ENCODE data around the gene GPR158. TPM values are rescaled to one million over a fixed set of nuclear protein-coding genes. Genes with fewer than 3 reads are reported as not detected.

GPR158 gene
- total RNA-seq, 1 experiment from 2014 or later = 0.24 TPM

DNA sequence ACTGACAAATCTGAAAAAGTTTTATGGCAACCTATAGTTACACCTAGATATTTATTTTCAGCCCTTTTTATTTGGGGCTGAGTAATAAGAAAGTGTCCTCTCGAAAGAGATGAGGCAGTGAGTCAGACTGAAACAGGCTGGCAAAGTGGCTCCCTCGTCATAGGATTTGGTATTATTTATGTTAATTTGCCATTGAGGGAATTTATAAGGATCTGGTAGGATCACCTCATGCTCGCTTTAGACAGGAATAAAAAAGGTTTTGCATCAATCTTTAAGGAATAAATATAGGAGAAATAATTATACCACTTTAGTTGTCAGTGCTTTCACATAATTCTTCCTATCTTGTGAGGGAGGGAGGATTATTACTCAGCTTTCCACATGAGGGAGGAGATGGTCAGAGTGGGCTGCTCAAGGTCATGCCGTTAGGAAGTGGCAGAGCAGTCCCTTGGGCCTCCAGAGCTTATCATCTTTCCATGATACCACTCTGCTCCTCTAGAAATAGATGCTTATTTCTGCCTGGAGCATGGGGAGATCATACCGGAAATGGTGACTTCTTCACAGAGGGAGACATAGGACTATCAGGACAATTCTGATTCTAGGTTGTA lies 356.8 kb downstream of the GPR158 start:
- H3K36me3 Mint-ChIP-seq (ENCODE audit: insufficient read depth in 1 of 3, low read depth in 3 of 3) = no peaks in the 10 kb centered on the region
- no peak overlapping the region for H2AK5ac ChIP-seq (ENCODE audit: insufficient read length, low read length)
- no peaks in the 10 kb centered on the region for H3K9me3 ChIP-seq (ENCODE audit: control insufficient read depth, low read depth, low read length)
- no peaks in the 10 kb centered on the region for H3K4me1 Mint-ChIP-seq
- no peak overlapping the region for H2BK12ac ChIP-seq (ENCODE audit: insufficient read length, low read depth, low read length)
- H3K4me3 Mint-ChIP-seq = no peak overlapping the region
- H3K27me3 Mint-ChIP-seq (ENCODE audit: low read depth) = no peaks in the 10 kb centered on the region
- no peak overlapping the region for H3T11ph ChIP-seq (ENCODE audit: low read length)
- H2AFZ ChIP-seq (ENCODE audit: low read length) = no peak overlapping the region
- no peak overlapping the region for H3K27ac ChIP-seq (ENCODE audit: insufficient read length, low read depth, low read length)
- H3K4me2 ChIP-seq (ENCODE audit: insufficient read depth, insufficient read length, low read length) = no peak overlapping the region
- no peak overlapping the region for H3K18ac ChIP-seq (ENCODE audit: insufficient read length, low read depth, low read length)
- no peak overlapping the region for H3K9ac ChIP-seq (ENCODE audit: extremely low read depth, insufficient read length, low read length)
- H2BK15ac ChIP-seq (ENCODE audit: low read depth, low read length) = no peak overlapping the region
- no peak overlapping the region for H3K14ac ChIP-seq (ENCODE audit: insufficient read depth, low read length)
- no peaks in the 10 kb centered on the region for H4K20me1 ChIP-seq (ENCODE audit: control insufficient read depth, insufficient read depth, insufficient read length)
- no CpG with 5 or more reads among the region's 5 CpGs for WGBS (ENCODE audit: extremely low coverage, insufficient read length, low lambda C conversion rate)
- DNase-seq = no peak
- H3K4ac ChIP-seq (ENCODE audit: low read depth, low read length) = no peak overlapping the region
- no peak overlapping the region for H3K27ac Mint-ChIP-seq
- H3K4me1 ChIP-seq (ENCODE audit: insufficient read depth, low read length) = no peaks in the 10 kb centered on the region
- no peak overlapping the region for H4K8ac ChIP-seq (replicated peaks; ENCODE audit: insufficient read length, low read depth, low read length)
- H3K79me1 ChIP-seq (ENCODE audit: insufficient read depth, low read depth, low read length, poor library complexity, severe bottlenecking) = no peaks in the 10 kb centered on the region
- no peak overlapping the region for H2BK5ac ChIP-seq (ENCODE audit: insufficient read length, low read length)
- no peaks in the 10 kb centered on the region for H3K27me3 ChIP-seq (ENCODE audit: insufficient read depth, low read length)
- no peaks in the 10 kb centered on the region for H3K79me2 ChIP-seq (ENCODE audit: insufficient read depth, low read length)
- H3K23me2 ChIP-seq (ENCODE audit: insufficient read length, low read depth, low read length, poor library complexity, severe bottlenecking) = no peaks in the 10 kb centered on the region
- H3K56ac ChIP-seq (ENCODE audit: insufficient read length, low read depth, low read length) = no peak overlapping the region
- H2BK120ac ChIP-seq (ENCODE audit: low read depth, low read length, poor library complexity, severe bottlenecking) = no peak overlapping the region
- H3K23ac ChIP-seq (ENCODE audit: insufficient read length, low read depth, low read length) = no peak overlapping the region
- TF ChIP-seq, protein P1, sequence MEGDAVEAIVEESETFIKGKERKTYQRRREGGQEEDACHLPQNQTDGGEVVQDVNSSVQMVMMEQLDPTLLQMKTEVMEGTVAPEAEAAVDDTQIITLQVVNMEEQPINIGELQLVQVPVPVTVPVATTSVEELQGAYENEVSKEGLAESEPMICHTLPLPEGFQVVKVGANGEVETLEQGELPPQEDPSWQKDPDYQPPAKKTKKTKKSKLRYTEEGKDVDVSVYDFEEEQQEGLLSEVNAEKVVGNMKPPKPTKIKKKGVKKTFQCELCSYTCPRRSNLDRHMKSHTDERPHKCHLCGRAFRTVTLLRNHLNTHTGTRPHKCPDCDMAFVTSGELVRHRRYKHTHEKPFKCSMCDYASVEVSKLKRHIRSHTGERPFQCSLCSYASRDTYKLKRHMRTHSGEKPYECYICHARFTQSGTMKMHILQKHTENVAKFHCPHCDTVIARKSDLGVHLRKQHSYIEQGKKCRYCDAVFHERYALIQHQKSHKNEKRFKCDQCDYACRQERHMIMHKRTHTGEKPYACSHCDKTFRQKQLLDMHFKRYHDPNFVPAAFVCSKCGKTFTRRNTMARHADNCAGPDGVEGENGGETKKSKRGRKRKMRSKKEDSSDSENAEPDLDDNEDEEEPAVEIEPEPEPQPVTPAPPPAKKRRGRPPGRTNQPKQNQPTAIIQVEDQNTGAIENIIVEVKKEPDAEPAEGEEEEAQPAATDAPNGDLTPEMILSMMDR (conservative IDR thresholded peaks at IDR 0.05) = no peak
- H3K9me3 Mint-ChIP-seq = no peaks in the 10 kb centered on the region
- H4K5ac ChIP-seq (ENCODE audit: insufficient read length, low read depth, low read length) = no peak overlapping the region
- no peak overlapping the region for H2BK20ac ChIP-seq (ENCODE audit: low read depth, low read length, poor library complexity, severe bottlenecking)
- no peak overlapping the region for H4K91ac ChIP-seq (ENCODE audit: insufficient read length, low read depth, low read length)
